Mesothelial cell of epicardium (in vitro differentiated cells): ENCODE measurements around the gene THBS4. TPM values are rescaled to one million over a fixed set of nuclear protein-coding genes. Genes with fewer than 3 reads are reported as not detected.

ENCODE experiments used
- DNase-seq, 2 experiments: peaks; one replicate each; pipeline ENCODE4 v3.0.0; 2021; ENCODE audit warnings: low spot score in 2 of 2; ENCODE audit not compliant: unreplicated experiment in 2 of 2
- H3K27ac Mint-ChIP-seq: 2 replicates; pipeline ENCODE4 v1.8.0; 2021; ENCODE audit warnings: mixed read lengths
- H3K27me3 Mint-ChIP-seq: 2 replicates; pipeline ENCODE4 v1.8.0; 2021; ENCODE audit warnings: low read depth, mixed read lengths
- H3K36me3 Mint-ChIP-seq: 2 replicates; pipeline ENCODE4 v1.8.0; 2021; ENCODE audit warnings: mixed read lengths
- H3K4me1 Mint-ChIP-seq: 2 replicates; pipeline ENCODE4 v1.8.0; 2021; ENCODE audit warnings: mixed read lengths
- H3K4me3 Mint-ChIP-seq: 2 replicates; pipeline ENCODE4 v1.8.0; 2021; ENCODE audit warnings: mild to moderate bottlenecking, moderate library complexity, mixed read lengths
- H3K9me3 Mint-ChIP-seq: 2 replicates; pipeline ENCODE4 v1.8.0; 2021; ENCODE audit warnings: mixed read lengths
- total RNA-seq: library from RNA; stranded (reverse); gene quantifications from 3 replicates; pipeline ENCODE4 v1.2.1, GENCODE V29; 2021
- TF ChIP-seq, protein P1 (sequence below): fragments of 200-600 bp; sonication (generic); IDR thresholded peaks from one replicate; pipeline ENCODE4 v1.5.0; 2021; ENCODE audit warnings: antibody characterized with exemption; ENCODE audit not compliant: unreplicated experiment

The THBS4 gene
- total RNA-seq, 1 donor from 2014 or later, result 17.3 TPM

DNA sequence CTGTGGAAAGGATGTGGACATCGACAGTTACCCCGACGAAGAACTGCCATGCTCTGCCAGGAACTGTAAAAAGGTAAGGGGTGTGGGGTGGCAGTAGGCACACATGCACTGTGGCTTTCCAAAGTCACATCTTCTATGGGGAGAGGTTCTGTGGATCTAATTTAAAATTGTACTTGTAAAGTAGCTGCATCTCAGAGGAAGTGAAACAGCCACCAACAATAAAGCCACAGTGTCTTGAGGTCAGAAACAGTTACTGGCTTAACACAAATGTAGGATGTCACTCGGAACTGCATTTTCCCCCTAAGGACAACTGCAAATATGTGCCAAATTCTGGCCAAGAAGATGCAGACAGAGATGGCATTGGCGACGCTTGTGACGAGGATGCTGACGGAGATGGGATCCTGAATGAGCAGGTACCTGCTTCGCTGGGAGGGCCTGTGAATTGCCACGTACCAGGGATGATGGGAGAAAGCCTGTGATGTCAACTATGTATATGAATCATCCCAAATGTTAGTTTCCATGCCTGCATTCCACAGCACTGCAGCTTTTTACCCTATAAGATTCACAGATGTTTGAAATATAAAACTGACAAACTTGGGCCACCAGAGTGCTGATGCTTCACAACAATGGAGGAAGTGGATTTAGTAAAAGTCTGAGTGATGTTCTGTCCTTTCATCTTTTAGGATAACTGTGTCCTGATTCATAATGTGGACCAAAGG, 35.3 kb downstream of the THBS4 start:
- no peak overlapping the region for H3K4me3 Mint-ChIP-seq
- H3K27ac Mint-ChIP-seq, result peak overlapping the region; percentile 71
- peaks cover 2% of the 10 kb centered on the region for H3K36me3 Mint-ChIP-seq
- DNase-seq, result no peak
- no peaks in the 10 kb centered on the region for H3K9me3 Mint-ChIP-seq
- TF ChIP-seq, protein P1, sequence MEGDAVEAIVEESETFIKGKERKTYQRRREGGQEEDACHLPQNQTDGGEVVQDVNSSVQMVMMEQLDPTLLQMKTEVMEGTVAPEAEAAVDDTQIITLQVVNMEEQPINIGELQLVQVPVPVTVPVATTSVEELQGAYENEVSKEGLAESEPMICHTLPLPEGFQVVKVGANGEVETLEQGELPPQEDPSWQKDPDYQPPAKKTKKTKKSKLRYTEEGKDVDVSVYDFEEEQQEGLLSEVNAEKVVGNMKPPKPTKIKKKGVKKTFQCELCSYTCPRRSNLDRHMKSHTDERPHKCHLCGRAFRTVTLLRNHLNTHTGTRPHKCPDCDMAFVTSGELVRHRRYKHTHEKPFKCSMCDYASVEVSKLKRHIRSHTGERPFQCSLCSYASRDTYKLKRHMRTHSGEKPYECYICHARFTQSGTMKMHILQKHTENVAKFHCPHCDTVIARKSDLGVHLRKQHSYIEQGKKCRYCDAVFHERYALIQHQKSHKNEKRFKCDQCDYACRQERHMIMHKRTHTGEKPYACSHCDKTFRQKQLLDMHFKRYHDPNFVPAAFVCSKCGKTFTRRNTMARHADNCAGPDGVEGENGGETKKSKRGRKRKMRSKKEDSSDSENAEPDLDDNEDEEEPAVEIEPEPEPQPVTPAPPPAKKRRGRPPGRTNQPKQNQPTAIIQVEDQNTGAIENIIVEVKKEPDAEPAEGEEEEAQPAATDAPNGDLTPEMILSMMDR, result no peak
- no peaks in the 10 kb centered on the region for H3K27me3 Mint-ChIP-seq
- H3K4me1 Mint-ChIP-seq, result peaks cover 32% of the 10 kb centered on the region

DNA sequence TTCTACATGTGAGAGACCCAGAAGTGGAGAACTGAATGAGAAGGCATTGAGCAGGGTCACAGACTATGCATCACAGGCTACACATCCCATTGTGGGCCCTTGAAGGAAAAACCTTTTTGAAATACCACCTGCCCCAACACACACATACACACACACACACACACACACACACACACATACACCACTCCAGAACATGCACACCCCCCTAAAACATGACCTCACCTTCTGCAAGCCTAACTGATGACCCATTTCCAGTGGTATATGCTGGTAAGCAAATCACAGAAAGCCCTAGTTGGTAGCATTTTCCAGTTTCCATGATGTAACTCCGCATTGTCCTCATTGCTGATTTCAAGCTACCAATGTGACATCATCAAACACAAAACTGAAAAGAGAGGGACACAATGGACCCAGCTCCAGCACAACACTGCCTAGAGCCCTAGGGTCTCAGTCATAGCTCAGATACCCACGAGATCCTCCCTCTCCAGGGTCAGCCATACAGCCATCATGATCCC, 36.4 kb downstream of the THBS4 start:
- Mint-ChIP-seq H3K4me1 (peaks cover 32% of the 10 kb centered on the region), H3K27ac (no peak overlapping the region), H3K36me3 (peaks cover 2% of the 10 kb centered on the region), H3K4me3 (no peak overlapping the region), H3K27me3 (no peaks in the 10 kb centered on the region), H3K9me3 (no peaks in the 10 kb centered on the region)
- TF ChIP-seq, protein P1, result no peak
- DNase-seq, result no peak

DNA sequence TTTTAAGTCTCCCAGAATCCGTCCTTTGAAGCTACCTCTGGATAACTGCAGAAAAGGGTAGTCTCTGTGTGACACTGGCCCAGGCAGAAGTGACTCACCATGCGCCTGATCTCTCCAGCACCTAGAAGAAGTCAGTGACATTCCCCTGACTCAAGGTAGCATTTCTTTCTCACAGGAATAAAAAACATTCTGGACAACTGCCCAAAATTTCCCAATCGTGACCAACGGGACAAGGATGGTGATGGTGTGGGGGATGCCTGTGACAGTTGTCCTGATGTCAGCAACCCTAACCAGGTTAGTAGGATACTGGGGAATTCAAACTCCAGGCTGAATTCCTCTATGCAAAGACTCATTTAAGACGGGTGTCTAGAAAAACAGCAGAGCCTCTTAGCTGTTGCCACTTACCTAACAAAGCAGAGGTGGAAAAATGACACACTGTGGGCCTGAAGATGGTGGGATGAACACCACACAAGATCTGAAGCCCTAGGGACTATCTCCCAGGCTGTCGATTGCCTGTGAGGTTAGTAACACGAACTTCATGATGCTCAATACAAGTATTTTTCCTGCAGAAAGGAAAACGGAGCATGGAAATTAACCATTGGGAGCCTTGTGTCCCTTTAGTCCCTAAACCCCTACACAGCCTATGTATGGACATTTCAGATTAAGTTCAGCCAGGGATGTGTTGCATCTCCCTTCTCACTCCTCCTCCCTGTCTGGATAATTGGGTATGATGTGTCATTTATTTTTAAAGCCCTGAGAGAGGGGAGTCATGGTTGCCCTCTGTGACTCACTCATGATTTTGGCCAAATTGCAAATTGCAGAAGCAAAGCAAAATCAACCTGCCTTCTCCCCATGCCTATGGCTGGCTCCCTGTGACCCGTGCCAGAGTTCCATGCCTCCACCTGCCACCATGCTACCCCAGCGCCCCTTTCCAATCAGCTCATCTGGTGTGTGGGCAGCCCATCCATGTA, 37.2 kb downstream of the THBS4 start:
- peaks cover 2% of the 10 kb centered on the region for H3K36me3 Mint-ChIP-seq
- no peaks in the 10 kb centered on the region for H3K9me3 Mint-ChIP-seq
- H3K4me3 Mint-ChIP-seq, result no peak overlapping the region
- H3K27ac Mint-ChIP-seq, result no peak overlapping the region
- H3K4me1 Mint-ChIP-seq, result peaks cover 30% of the 10 kb centered on the region
- TF ChIP-seq, protein P1, result no peak
- no peak for DNase-seq
- H3K27me3 Mint-ChIP-seq, result no peaks in the 10 kb centered on the region

DNA sequence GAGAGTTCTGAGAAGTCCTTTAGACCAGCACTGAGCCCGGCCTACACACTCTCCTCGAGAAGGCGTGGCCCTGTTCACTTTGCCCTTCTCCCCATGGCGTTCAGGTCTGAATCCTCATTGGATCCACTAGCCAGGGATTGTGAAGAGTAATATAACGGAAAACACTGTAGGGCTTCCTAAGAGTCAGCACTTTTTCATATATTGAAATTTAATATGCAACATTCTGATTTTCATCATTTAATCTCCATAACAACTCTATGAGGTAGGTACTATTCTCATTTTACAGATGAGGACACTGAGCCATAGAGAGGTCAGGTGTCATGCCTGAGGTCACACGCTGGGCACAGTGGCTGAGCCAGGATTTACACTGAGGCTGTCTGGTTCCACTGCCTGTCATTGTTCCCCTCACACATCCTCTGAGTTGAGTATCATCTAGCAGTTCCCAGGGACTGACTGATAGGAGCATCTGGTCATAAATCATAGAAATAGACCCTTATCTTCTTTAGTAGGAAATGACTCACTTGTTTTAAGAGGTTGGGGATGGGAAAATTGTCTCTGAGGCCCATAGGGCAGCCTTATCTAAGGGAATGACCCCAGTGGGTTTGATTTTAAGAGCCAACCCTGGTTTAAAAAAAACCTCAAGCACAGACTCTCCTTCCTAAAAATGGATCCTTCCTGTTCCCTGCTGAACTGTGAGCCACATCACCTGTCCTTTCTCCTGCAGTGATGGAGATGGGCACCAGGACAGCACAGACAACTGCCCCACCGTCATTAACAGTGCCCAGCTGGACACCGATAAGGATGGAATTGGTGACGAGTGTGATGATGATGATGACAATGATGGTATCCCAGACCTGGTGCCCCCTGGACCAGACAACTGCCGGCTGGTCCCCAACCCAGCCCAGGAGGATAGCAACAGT, 41.2 kb downstream of the THBS4 start:
- DNase-seq, result no peak
- H3K4me3 Mint-ChIP-seq, result no peak overlapping the region
- no peaks in the 10 kb centered on the region for H3K9me3 Mint-ChIP-seq
- H3K27ac Mint-ChIP-seq, result no peak overlapping the region
- peaks cover 2% of the 10 kb centered on the region for H3K4me1 Mint-ChIP-seq
- TF ChIP-seq, protein P1, result no peak
- peaks cover 11% of the 10 kb centered on the region for H3K36me3 Mint-ChIP-seq
- no peaks in the 10 kb centered on the region for H3K27me3 Mint-ChIP-seq
